Stomach (tissue), 9 donors: Measurements from ENCODE around the gene SOD3. TPM values are rescaled to one million over a fixed set of nuclear protein-coding genes. Genes with fewer than 3 reads are reported as not detected.
A peak's percentile ranks its signal among the peaks of the same experiment; 100 is the strongest.

Experiments used
- DNase-seq, 2 donors: peaks; one replicate each; pipeline versions ENCODE4 v3.0.0 to v3.0.0-alpha.2; 2013 to 2019
- H3K27ac ChIP-seq, 5 donors: fragments of 200-600 bp in 4 of 5; sonication (generic) in 4 of 5; one replicate each; pipeline ENCODE4 v1.5.1; 2013 to 2019; ENCODE audit warnings: mild to moderate bottlenecking in 1 of 5, moderate library complexity in 1 of 5
- H3K27me3 ChIP-seq, 3 donors: fragments of 200-600 bp; sonication (generic); one replicate each; pipeline ENCODE4 v1.5.1; 2017 to 2019; ENCODE audit warnings: mixed run types in 1 of 3
- H3K36me3 ChIP-seq, 4 donors: fragments of 200-600 bp; sonication (generic); 1 replicate in 3 of 4; 2 replicates in 1 of 4; pipeline ENCODE4 v1.5.1; 2016 to 2019
- H3K4me1 ChIP-seq, 4 donors: fragments of 200-600 bp; sonication (generic); one replicate each; pipeline ENCODE4 v1.5.1; 2016 to 2019
- H3K4me3 ChIP-seq, 4 donors: fragments of 200-600 bp; sonication (generic) in 3 of 4; one replicate each; pipeline ENCODE4 v1.5.1; 2016 to 2019; ENCODE audit warnings: mild to moderate bottlenecking in 1 of 4
- H3K9me3 ChIP-seq, 4 donors: fragments of 200-600 bp; sonication (generic); one replicate each; pipeline ENCODE4 v1.5.1; 2016 to 2019
- EP300 ChIP-seq: sonication (generic); formaldehyde crosslinking; IDR thresholded peaks from one replicate; pipeline ENCODE4 v1.6.1; 2017; ENCODE audit warnings: antibody characterized with exemption
- POLR2A ChIP-seq, 4 donors: fragments of 450-650 bp; IDR thresholded peaks; one replicate each; pipeline ENCODE4 v1.6.1; 2016; ENCODE audit warnings: antibody characterized with exemption in 4 of 4, control low read depth in 2 of 4, mild to moderate bottlenecking in 1 of 4, moderate library complexity in 1 of 4
- POLR2AphosphoS5 ChIP-seq, 3 donors: sonication (generic); formaldehyde crosslinking; IDR thresholded peaks; one replicate each; pipeline ENCODE4 v1.6.1; 2016; ENCODE audit warnings: antibody characterized with exemption in 3 of 3
- WGBS, 5 donors: extraction: QIAGEN DNeasy Blood & Tissue Kit in 3 of 5; methylation state at CpG; one replicate each; pipeline versions ENCODE4 v1.1.5 to v1.1.7; 2013 to 2018; 5-methylcytosine and 5-hydroxymethylcytosine counted together
- intact Hi-C: fragments of 100-400 bp; cut with DNase I; formaldehyde crosslinking; loops from one replicate; pipeline ENCODE4 v1.15.1; 2023; ENCODE audit warnings: low total_unique reads
- polyA plus RNA-seq, 3 donors: library from polyadenylated mRNA; stranded (reverse); fragments of 200-250 nt; gene quantifications; one replicate each; pipeline ENCODE4 v1.2.3, GENCODE V29; 2013
- small RNA-seq, 4 donors: library from RNA; depleted of rRNA; stranded (forward); fragments of <200 nt; gene quantifications; one replicate each; pipeline ENCODE3, GENCODE V24; 2016
- total RNA-seq, 5 donors: library from RNA; depleted of rRNA; stranded (reverse); fragments of >200 nt; gene quantifications; one replicate each; pipeline versions ENCODE4 v1.1.0 to v1.2.3, GENCODE V29; 2014 to 2016
- TF ChIP-seq, protein P1 (sequence below), 7 experiments: fragments of 450-650 bp in 4 of 7; fragments of 200-600 bp in 3 of 7; sonication (generic) in 3 of 7; IDR thresholded peaks; one replicate each; pipeline ENCODE4 v1.5.1; 2016 to 2019; ENCODE audit warnings: antibody characterized with exemption in 7 of 7, control low read depth in 2 of 7, mild to moderate bottlenecking in 1 of 7
- donor health status: healthy with polysubstance abuse.
- donor health status: Bipolar disorder and iron deficiency.
- donor health status: healthy.

Gene SOD3
- total and polyA plus RNA-seq, 8 donors = 8.8 to 188 (median 39.5) TPM

- Histone ChIP-seq H3K27me3 (no peaks in the 10 kb centered on the region), H3K4me3 (no peak overlapping the region), H3K36me3 (peaks cover 0 to 19% (median 7%) of the 10 kb centered on the region in 4 donors), H3K4me1 (peaks cover 0 to 37% (median 17%) of the 10 kb centered on the region in 4 donors), H3K9me3 (no peaks in the 10 kb centered on the region), H3K27ac (peak overlapping the region in 3 of 5 donors; percentile 41 to 69 (median 66))
- 73 to 90% (median 83%) methylated on average over 4 of the region's 4 CpGs for WGBS, 5 donors
- intact Hi-C loops = no loop called here
- no peak for DNase-seq
- TF ChIP-seq, protein P1, sequence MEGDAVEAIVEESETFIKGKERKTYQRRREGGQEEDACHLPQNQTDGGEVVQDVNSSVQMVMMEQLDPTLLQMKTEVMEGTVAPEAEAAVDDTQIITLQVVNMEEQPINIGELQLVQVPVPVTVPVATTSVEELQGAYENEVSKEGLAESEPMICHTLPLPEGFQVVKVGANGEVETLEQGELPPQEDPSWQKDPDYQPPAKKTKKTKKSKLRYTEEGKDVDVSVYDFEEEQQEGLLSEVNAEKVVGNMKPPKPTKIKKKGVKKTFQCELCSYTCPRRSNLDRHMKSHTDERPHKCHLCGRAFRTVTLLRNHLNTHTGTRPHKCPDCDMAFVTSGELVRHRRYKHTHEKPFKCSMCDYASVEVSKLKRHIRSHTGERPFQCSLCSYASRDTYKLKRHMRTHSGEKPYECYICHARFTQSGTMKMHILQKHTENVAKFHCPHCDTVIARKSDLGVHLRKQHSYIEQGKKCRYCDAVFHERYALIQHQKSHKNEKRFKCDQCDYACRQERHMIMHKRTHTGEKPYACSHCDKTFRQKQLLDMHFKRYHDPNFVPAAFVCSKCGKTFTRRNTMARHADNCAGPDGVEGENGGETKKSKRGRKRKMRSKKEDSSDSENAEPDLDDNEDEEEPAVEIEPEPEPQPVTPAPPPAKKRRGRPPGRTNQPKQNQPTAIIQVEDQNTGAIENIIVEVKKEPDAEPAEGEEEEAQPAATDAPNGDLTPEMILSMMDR (IDR thresholded peaks at IDR 0.05) = no peak
- TF ChIP-seq POLR2A (IDR thresholded peaks at IDR 0.05) = no peak
- no peak for TF ChIP-seq EP300
- no peak for TF ChIP-seq POLR2AphosphoS5 (IDR thresholded peaks at IDR 0.05)
Observed at GRCh38 chr4:24849351-24849750, 54.0 kb downstream of the SOD3 start.

DNA sequence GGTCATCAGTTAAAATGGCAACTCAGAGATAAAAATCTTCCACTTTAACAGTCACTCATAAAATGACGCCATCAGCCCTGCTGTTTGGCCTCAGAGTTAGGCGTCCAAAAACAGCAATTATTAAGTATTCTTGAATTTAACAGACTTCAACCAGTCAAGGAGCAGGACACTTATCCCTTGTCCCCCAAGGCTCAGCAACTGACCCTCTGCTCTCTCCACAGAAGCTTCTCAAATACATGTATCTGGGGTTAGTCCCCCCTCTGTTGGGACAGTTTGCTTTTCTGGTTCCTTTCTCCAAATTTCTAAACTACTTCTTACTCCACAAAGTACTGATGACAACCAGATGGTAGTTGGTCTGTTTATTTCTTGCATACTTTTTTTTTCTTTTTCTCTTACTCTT is 54.4 kb downstream of the SOD3 start:
- peak in 1 of 2 donors; percentile 31 for DNase-seq
- peaks cover 0 to 37% (median 17%) of the 10 kb centered on the region in 4 donors for H3K4me1 ChIP-seq
- no peak overlapping the region for H3K4me3 ChIP-seq
- no peaks in the 10 kb centered on the region for H3K9me3 ChIP-seq
- H3K27me3 ChIP-seq = no peaks in the 10 kb centered on the region
- H3K36me3 ChIP-seq = peaks cover 0 to 19% (median 7%) of the 10 kb centered on the region in 4 donors
- WGBS, 5 donors = 66 to 95% (median 84%) methylated on average over 2 of the region's 2 CpGs
- intact Hi-C loops = no loop called here
- H3K27ac ChIP-seq = peak overlapping the region in 3 of 5 donors; percentile 41 to 69 (median 66)
- TF ChIP-seq POLR2A (IDR thresholded peaks at IDR 0.05) (no peak), EP300 (no peak), POLR2AphosphoS5 (IDR thresholded peaks at IDR 0.05) (no peak)
- TF ChIP-seq, protein P1 (IDR thresholded peaks at IDR 0.05) = no peak

Small RNAs within 50 kb of the gene (small RNA-seq; reads per million reads assigned to genes)
- gene AC006390.1 = 0 reads per million in 4 donors

Other genes with a start within 250 kb of the SOD3 start
- gene DHX15, start 211.0 kb upstream of the SOD3 start, total RNA-seq = 100 to 1,000 TPM; 106 to 699 (median 174) TPM
- gene DHX15, start 211.0 kb upstream of the SOD3 start, polyA plus RNA-seq = 10 to 100 TPM; 47.5 to 62.0 (median 51.3) TPM
- 10 to 100 TPM; 11.6 to 70.6 (median 22.9) TPM for gene CCDC149, start 117.5 kb downstream of the SOD3 start, total RNA-seq
- gene CCDC149, start 117.5 kb downstream of the SOD3 start, polyA plus RNA-seq = 10 to 100 TPM in 2 of 3 donors, 1 to 10 TPM in 1; 7.0 to 15.4 (median 13.9) TPM
- 1 to 10 TPM in 2 of 5 donors, not detected in 3; 4.4 to 9.1 TPM for gene LGI2, start 235.4 kb downstream of the SOD3 start, total RNA-seq
- under 1 TPM; 0.10 to 0.31 (median 0.31) TPM for gene LGI2, start 235.4 kb downstream of the SOD3 start, polyA plus RNA-seq